B cell (primary cell): ENCODE data around the gene PLXNA1. TPM values are rescaled to one million over a fixed set of nuclear protein-coding genes. Genes with fewer than 3 reads are reported as not detected.

Source experiments
- ATAC-seq: fragments of 200-7000 bp; cut with Tn5 transposase; one replicate; pipeline ENCODE4 v1.10.0; 2021; ENCODE audit warnings: low read depth, mild to moderate bottlenecking, moderate number of reproducible peaks, moderate library complexity
- CTCF ChIA-PET: fragments of 350-600 bp; sonication (Branson Sonifier 250); formaldehyde crosslinking; loops from one replicate; lab custom pipeline; 2021; ENCODE audit warnings: antibody characterized with exemption, inconsistent platforms; lab: Charles Lee
- POLR2A ChIA-PET: fragments of 350-600 bp; sonication (Branson Sonifier 250); formaldehyde crosslinking; loops from one replicate; lab custom pipeline; 2021; ENCODE audit warnings: antibody characterized with exemption; lab: Charles Lee
- DNase-seq: peaks from one replicate; pipeline ENCODE4 v3.0.0; 2013
- H2AFZ ChIP-seq: 2 replicates; pipeline ENCODE4 v1.6.1; 2012; ENCODE audit warnings: mild to moderate bottlenecking, low read depth, low read length; ENCODE audit not compliant: insufficient read depth, poor library complexity, severe bottlenecking
- H3K27ac ChIP-seq, 2 donors: 1 replicate in 1 of 2; 2 replicates in 1 of 2; pipeline ENCODE4 v1.5.1; 2012 to 2013; ENCODE audit warnings: low read length in 2 of 2, mild to moderate bottlenecking in 2 of 2, moderate library complexity in 1 of 2
- H3K27me3 ChIP-seq, 4 experiments: fragments of 200-600 bp in 1 of 4; sonication (generic) in 1 of 4; replicated peaks in 1 of 4; 1 replicate in 2 of 4; 2 replicates in 2 of 4; pipeline versions ENCODE4 v1.6.1 to v1.7.0; 2013 to 2016; ENCODE audit warnings: low read length in 3 of 4, mild to moderate bottlenecking in 2 of 4, mixed read lengths in 1 of 4, moderate library complexity in 1 of 4; ENCODE audit not compliant: insufficient read depth in 4 of 4, control insufficient read depth in 3 of 4; ENCODE audit errors: control extremely low read depth in 1 of 4
- H3K36me3 ChIP-seq, 2 experiments: replicated peaks in 1 of 2; 1 replicate in 1 of 2; 2 replicates in 1 of 2; pipeline versions ENCODE4 v1.6.1 to v1.7.1; 2013; ENCODE audit warnings: low read length in 1 of 2; ENCODE audit not compliant: insufficient read depth in 2 of 2, control insufficient read depth in 1 of 2; ENCODE audit errors: control extremely low read depth in 1 of 2, extremely low read depth in 1 of 2
- H3K4me1 ChIP-seq, 2 donors: fragments of 200-600 bp in 1 of 2; sonication (generic) in 1 of 2; 1 replicate in 1 of 2; 2 replicates in 1 of 2; pipeline versions ENCODE4 v1.5.1 to v1.6.1; 2013 to 2017; ENCODE audit warnings: low read length in 2 of 2; ENCODE audit not compliant: control insufficient read depth in 2 of 2, insufficient read depth in 2 of 2
- H3K4me2 ChIP-seq: replicated peaks from 2 replicates; pipeline ENCODE3; 2012; ENCODE audit warnings: mild to moderate bottlenecking, low read depth, low read length; ENCODE audit not compliant: poor library complexity, severe bottlenecking
- H3K4me3 ChIP-seq, 5 experiments: fragments of 200-600 bp in 1 of 5; sonication (generic) in 1 of 5; 1 replicate in 3 of 5; 2 replicates in 2 of 5; pipeline versions ENCODE4 v1.5.1 to v1.7.0; 2011 to 2016; ENCODE audit warnings: low read length in 4 of 5, mild to moderate bottlenecking in 4 of 5, low read depth in 2 of 5, control low read depth in 1 of 5, moderate library complexity in 1 of 5; ENCODE audit not compliant: insufficient read depth in 1 of 5; ENCODE audit errors: control extremely low read depth in 1 of 5, extremely low read depth in 1 of 5
- H3K79me2 ChIP-seq: fragments of 200-600 bp; sonication (generic); one replicate; pipeline ENCODE4 v1.6.0; 2016; ENCODE audit warnings: low read length; ENCODE audit not compliant: control insufficient read depth, insufficient read depth
- H3K9ac ChIP-seq: fragments of 200-600 bp; sonication (generic); 2 replicates; pipeline ENCODE4 v1.6.1; 2017; ENCODE audit warnings: mild to moderate bottlenecking, low read length, moderate library complexity
- H3K9me3 ChIP-seq, 3 donors: one replicate each; pipeline versions ENCODE4 v1.6.1 to v1.7.1; 2013; ENCODE audit warnings: low read length in 2 of 3; ENCODE audit not compliant: control insufficient read depth in 2 of 3, insufficient read depth in 1 of 3; ENCODE audit errors: control extremely low read depth in 1 of 3
- H4K20me1 ChIP-seq: 2 replicates; pipeline ENCODE4 v1.6.0; 2012; ENCODE audit warnings: mild to moderate bottlenecking, low read length; ENCODE audit not compliant: insufficient read depth, control insufficient read depth, poor library complexity, severe bottlenecking
- H3K27ac Mint-ChIP-seq: one replicate; pipeline ENCODE4 v1.8.0; 2021; ENCODE audit warnings: mixed read lengths
- H3K27me3 Mint-ChIP-seq: one replicate; pipeline ENCODE4 v1.8.0; 2021; ENCODE audit warnings: mixed read lengths
- H3K4me1 Mint-ChIP-seq: one replicate; pipeline ENCODE4 v1.8.0; 2021; ENCODE audit warnings: mixed read lengths
- H3K4me3 Mint-ChIP-seq: one replicate; pipeline ENCODE4 v1.8.0; 2021; ENCODE audit warnings: mixed read lengths
- H3K9me3 Mint-ChIP-seq: one replicate; pipeline ENCODE4 v1.8.0; 2022; ENCODE audit warnings: mixed read lengths; ENCODE audit not compliant: insufficient read depth
- CTCF ChIP-seq: fragments of 200-600 bp; IDR thresholded peaks from one replicate; pipeline ENCODE4 v1.8.0; 2022; ENCODE audit warnings: antibody characterized with exemption, mild to moderate bottlenecking
- EZH2 ChIP-seq: IDR thresholded peaks from 2 replicates; pipeline ENCODE4 v1.6.1; 2012; ENCODE audit warnings: borderline replicate concordance, low read depth, mild to moderate bottlenecking, moderate library complexity, low read length; ENCODE audit not compliant: insufficient read depth, poor library complexity, severe bottlenecking
- WGBS: methylation state at CpG from one replicate; pipeline ENCODE4 v1.1.5; 2013; ENCODE audit warnings: missing lambda C conversion rate; ENCODE audit not compliant: insufficient coverage; 5-methylcytosine and 5-hydroxymethylcytosine counted together
- intact Hi-C: fragments of 100-400 bp; cut with micrococcal nuclease; formaldehyde crosslinking; loops from one replicate; pipeline ENCODE4 v1.10.0; 2022
- polyA plus RNA-seq: library from polyadenylated mRNA; depleted of rRNA; stranded (reverse); fragments of >200 nt; gene quantifications from 2 replicates; pipeline ENCODE4 v1.2.3, GENCODE V29; 2012
- total RNA-seq, 2 donors: library from RNA; stranded (reverse); fragments of 120-200 nt in 1 of 2; gene quantifications; 1 replicate in 1 of 2; 2 replicates in 1 of 2; pipeline versions ENCODE4 v1.2.3 to v1.2.4, GENCODE V29; 2013 to 2022

Gene PLXNA1
- total and polyA plus RNA-seq, 2 donors (not counting 1 experiment from before 2014, with no cell fraction given): 6.7 to 22.3 TPM

DNA sequence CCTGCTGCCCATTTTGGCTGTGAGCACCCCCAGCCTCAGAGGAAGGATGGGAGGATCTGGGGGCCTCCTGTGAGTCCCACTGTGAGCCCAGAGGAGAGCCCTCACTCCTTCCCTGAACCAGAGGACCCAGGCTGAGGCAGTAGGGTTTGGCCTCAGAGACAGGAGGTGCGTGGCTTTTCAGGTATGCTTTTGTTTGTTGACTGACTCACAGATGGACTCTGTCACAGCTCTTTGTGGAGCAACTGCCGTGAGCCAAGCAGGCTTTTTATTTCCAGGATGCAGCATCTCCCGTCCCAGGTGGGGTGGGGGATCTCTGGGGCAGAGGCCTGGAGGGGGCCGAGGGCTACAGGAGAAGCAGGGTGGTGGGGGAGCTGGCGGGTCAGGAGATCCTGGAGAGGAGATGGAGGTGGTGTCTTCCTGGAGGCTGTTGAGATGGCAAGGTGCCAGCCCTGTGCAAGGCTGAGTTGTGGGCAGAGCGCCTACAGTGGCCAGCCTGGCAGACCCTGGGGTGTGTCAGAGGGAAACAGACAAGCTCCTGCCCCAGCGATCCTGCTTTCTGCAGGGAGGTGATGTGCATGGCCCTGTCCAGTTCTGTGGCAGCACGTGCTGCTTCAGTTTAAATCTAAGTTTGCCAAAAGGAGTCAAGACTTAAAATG is 24.0 kb downstream of the PLXNA1 start:
- Histone ChIP-seq H3K4me1 (no peaks in the 10 kb centered on the region), H3K9me3 (no peaks in the 10 kb centered on the region), H3K4me2 (no peak overlapping the region), H3K36me3 (no peaks in the 10 kb centered on the region), H4K20me1 (no peaks in the 10 kb centered on the region), H3K27me3 (no peaks in the 10 kb centered on the region), H3K4me3 (no peak overlapping the region), H2AFZ (no peak overlapping the region), H3K79me2 (no peaks in the 10 kb centered on the region), H3K27ac (no peak overlapping the region), H3K9ac (no peak overlapping the region)
- Mint-ChIP-seq H3K27me3 (no peaks in the 10 kb centered on the region), H3K9me3 (no peaks in the 10 kb centered on the region), H3K4me1 (no peaks in the 10 kb centered on the region), H3K4me3 (no peak overlapping the region), H3K27ac (no peak overlapping the region)
- 85% methylated on average over 8 of the region's 8 CpGs for WGBS
- POLR2A ChIA-PET: no interaction called here
- DNase-seq: no peak
- ATAC-seq: no peak
- CTCF ChIA-PET: no interaction called here
- TF ChIP-seq EZH2 (no peak), CTCF (no peak)
- intact Hi-C loops: no loop called here

- WGBS: 93% methylated on average over 10 of the region's 10 CpGs
- no peak overlapping the region for H3K27ac Mint-ChIP-seq
These were observed 25.3 kb downstream of the PLXNA1 start for GRCh38 chr3:127008236-127008635.

More at GRCh38 chr3:127008236-127008635, 25.3 kb downstream of the PLXNA1 start:
- Mint-ChIP-seq H3K4me3 (no peak overlapping the region), H3K27me3 (no peaks in the 10 kb centered on the region), H3K9me3 (no peaks in the 10 kb centered on the region), H3K4me1 (no peaks in the 10 kb centered on the region)
- intact Hi-C loops: no loop called here
- no peak for DNase-seq
- no peak overlapping the region for H3K4me2 ChIP-seq
- no peak overlapping the region for H3K27ac ChIP-seq
- no peak for ATAC-seq
- no peaks in the 10 kb centered on the region for H3K36me3 ChIP-seq
- no peaks in the 10 kb centered on the region for H4K20me1 ChIP-seq
- no peak overlapping the region for H3K4me3 ChIP-seq
- H3K27me3 ChIP-seq: no peaks in the 10 kb centered on the region
- H3K9ac ChIP-seq: no peak overlapping the region
- ChIA-PET POLR2A (no interaction called here), CTCF (no interaction called here)
- H3K79me2 ChIP-seq: no peaks in the 10 kb centered on the region
- H2AFZ ChIP-seq: no peak overlapping the region
- no peak for TF ChIP-seq CTCF
- TF ChIP-seq EZH2: no peak
- no peaks in the 10 kb centered on the region for H3K4me1 ChIP-seq
- peaks cover 0 to 4% (median 0%) of the 10 kb centered on the region in 3 donors for H3K9me3 ChIP-seq
